H1 (cell line): Measurements from ENCODE around the gene MMP13. TPM values are rescaled to one million over a fixed set of nuclear protein-coding genes. Genes with fewer than 3 reads are reported as not detected.
"Not testable (repeated sequence)": the region's sequence is repeated elsewhere in the genome, so short reads cannot be mapped to it uniquely, and the experiment has no call there.

Experiments
- CTCF ChIA-PET: fragments of 300-600 bp; sonication (Branson Sonifier 250); formaldehyde crosslinking; loops from one replicate; lab custom pipeline; 2021; ENCODE audit not compliant: partially characterized antibody; lab: Charles Lee
- POLR2A ChIA-PET: fragments of 300-600 bp; sonication (Branson Sonifier 250); formaldehyde crosslinking; loops from one replicate; lab custom pipeline; 2021; ENCODE audit warnings: inconsistent platforms; ENCODE audit not compliant: partially characterized antibody; lab: Charles Lee
- DNase-seq, 2 experiments: peaks; one replicate each; pipeline versions ENCODE4 v3.0.0 to v3.0.0-alpha.2; 2010 to 2022; ENCODE audit warnings: low spot score in 2 of 2, low read depth in 1 of 2, mixed read lengths in 1 of 2
- FAIRE-seq: peaks from 2 replicates; lab custom pipeline; 2011; peaks lifted over from hg19 to GRCh38; lab: Jason Lieb, UNC
- H2AFZ ChIP-seq: 2 replicates; pipeline ENCODE4 v1.8.1; 2012; ENCODE audit warnings: low read length, inconsistent platforms
- H2AK5ac ChIP-seq: 2 replicates; pipeline ENCODE4 v1.6.1; 2013; ENCODE audit warnings: low read depth, low read length
- H2BK120ac ChIP-seq: replicated peaks from 2 replicates; pipeline ENCODE3; 2013; ENCODE audit warnings: low read depth, low read length, inconsistent platforms
- H2BK12ac ChIP-seq: 2 replicates; pipeline ENCODE4 v1.6.1; 2013; ENCODE audit warnings: low read depth, low read length
- H2BK15ac ChIP-seq: 2 replicates; pipeline ENCODE4 v1.6.1; 2013; ENCODE audit warnings: low read length
- H2BK20ac ChIP-seq: 2 replicates; pipeline ENCODE4 v1.6.1; 2013; ENCODE audit warnings: low read length
- H2BK5ac ChIP-seq: 2 replicates; pipeline ENCODE4 v1.6.1; 2013; ENCODE audit warnings: low read depth, low read length
- H3K14ac ChIP-seq: 2 replicates; pipeline ENCODE4 v1.6.1; 2013; ENCODE audit warnings: inconsistent platforms; ENCODE audit not compliant: insufficient read length
- H3K18ac ChIP-seq: 2 replicates; pipeline ENCODE4 v1.6.1; 2013; ENCODE audit warnings: low read length; ENCODE audit errors: extremely low read depth
- H3K23ac ChIP-seq: 2 replicates; pipeline ENCODE4 v1.6.1; 2013; ENCODE audit warnings: inconsistent platforms; ENCODE audit not compliant: insufficient read length
- H3K23me2 ChIP-seq: 2 replicates; pipeline ENCODE4 v1.6.1; 2013; ENCODE audit warnings: low read depth, low read length
- H3K27ac ChIP-seq: 2 replicates; pipeline ENCODE4 v1.6.1; 2011; ENCODE audit warnings: low read depth, low read length, inconsistent platforms
- H3K27me3 ChIP-seq, 4 experiments: replicated peaks in 1 of 4; 1 replicate in 1 of 4; 2 replicates in 3 of 4; pipeline versions ENCODE4 v1.6.1 to v1.8.1; 2011 to 2013; ENCODE audit warnings: low read length in 3 of 4, mild to moderate bottlenecking in 3 of 4, inconsistent platforms in 2 of 4, mixed read lengths in 2 of 4, moderate library complexity in 1 of 4; ENCODE audit not compliant: control insufficient read depth in 3 of 4, insufficient read depth in 3 of 4; ENCODE audit errors: extremely low read depth in 1 of 4
- H3K36me3 ChIP-seq, 4 experiments: 2 replicates each; pipeline versions ENCODE4 v1.6.1 to v1.8.1; 2011 to 2013; ENCODE audit warnings: mild to moderate bottlenecking in 4 of 4, low read length in 3 of 4, moderate library complexity in 2 of 4, control low read depth in 1 of 4, inconsistent platforms in 1 of 4; ENCODE audit not compliant: insufficient read depth in 4 of 4, control insufficient read depth in 2 of 4
- H3K4ac ChIP-seq: replicated peaks from 2 replicates; pipeline ENCODE3; 2013; ENCODE audit warnings: low read length, low read depth, mixed read lengths, inconsistent platforms; ENCODE audit not compliant: insufficient read length
- H3K4me1 ChIP-seq, 4 experiments: replicated peaks in 1 of 4; 1 replicate in 1 of 4; 2 replicates in 3 of 4; pipeline versions ENCODE4 v1.6.1 to v1.8.1; 2011 to 2013; ENCODE audit warnings: low read length in 3 of 4, inconsistent platforms in 2 of 4, mixed read lengths in 1 of 4; ENCODE audit not compliant: insufficient read depth in 4 of 4, control insufficient read depth in 3 of 4
- H3K4me2 ChIP-seq, 2 experiments: 2 replicates each; pipeline versions ENCODE4 v1.6.1 to v1.8.1; 2011 to 2013; ENCODE audit warnings: low read depth in 2 of 2, low read length in 2 of 2, control low read depth in 1 of 2, inconsistent platforms in 1 of 2, mild to moderate bottlenecking in 1 of 2; ENCODE audit not compliant: insufficient read depth in 1 of 2
- H3K4me3 ChIP-seq, 4 experiments: fragments of 200-600, 300-600 bp in 1 of 4; sonication (generic), shearing (Covaris generic), sonication (Bioruptor Twin) in 1 of 4; 2 replicates each; pipeline versions ENCODE4 v1.5.1 to v1.8.1; 2011 to 2016; ENCODE audit warnings: low read length in 4 of 4, low read depth in 3 of 4, control low read depth in 2 of 4, inconsistent platforms in 2 of 4, mild to moderate bottlenecking in 2 of 4, mixed read lengths in 1 of 4, moderate library complexity in 1 of 4; ENCODE audit not compliant: insufficient read depth in 2 of 4; ENCODE audit errors: extremely low read depth in 1 of 4
- H3K56ac ChIP-seq: replicated peaks from 2 replicates; pipeline ENCODE3; 2013; ENCODE audit warnings: low read depth, mild to moderate bottlenecking, mixed read lengths, low read length, inconsistent platforms; ENCODE audit not compliant: insufficient read length
- H3K79me1 ChIP-seq: 2 replicates; pipeline ENCODE4 v1.6.1; 2013; ENCODE audit warnings: low read depth, low read length, control low read depth
- H3K79me2 ChIP-seq, 2 experiments: 2 replicates each; pipeline versions ENCODE4 v1.6.1 to v1.8.1; 2012 to 2013; ENCODE audit warnings: low read length in 2 of 2, mild to moderate bottlenecking in 2 of 2, inconsistent platforms in 1 of 2; ENCODE audit not compliant: insufficient read depth in 2 of 2, control insufficient read depth in 1 of 2
- H3K9ac ChIP-seq, 4 experiments: replicated peaks in 1 of 4; 1 replicate in 1 of 4; 2 replicates in 3 of 4; pipeline versions ENCODE4 v1.6.1 to v1.8.1; 2011 to 2013; ENCODE audit warnings: low read depth in 3 of 4, low read length in 3 of 4, control low read depth in 2 of 4, mild to moderate bottlenecking in 2 of 4, moderate library complexity in 2 of 4, inconsistent platforms in 1 of 4; ENCODE audit errors: extremely low read depth in 1 of 4
- H3K9me3 ChIP-seq, 2 experiments: 2 replicates each; pipeline versions ENCODE4 v1.6.1 to v1.8.1; 2012 to 2013; ENCODE audit warnings: mild to moderate bottlenecking in 2 of 2, moderate library complexity in 2 of 2, control low read depth in 1 of 2, inconsistent platforms in 1 of 2, low read depth in 1 of 2, low read length in 1 of 2, mixed read lengths in 1 of 2; ENCODE audit not compliant: insufficient read depth in 2 of 2
- H4K20me1 ChIP-seq, 2 experiments: replicated peaks in 1 of 2; 2 replicates each; pipeline versions ENCODE3 to v1.8.1; 2011 to 2013; ENCODE audit warnings: inconsistent platforms in 2 of 2, low read length in 2 of 2, mild to moderate bottlenecking in 1 of 2; ENCODE audit not compliant: insufficient read depth in 2 of 2, control insufficient read depth in 1 of 2
- H4K5ac ChIP-seq: 2 replicates; pipeline ENCODE4 v1.6.1; 2013; ENCODE audit warnings: low read length, low read depth, mixed read lengths, inconsistent platforms; ENCODE audit not compliant: insufficient read length
- H4K8ac ChIP-seq: 2 replicates; pipeline ENCODE4 v1.8.0; 2013; ENCODE audit warnings: mild to moderate bottlenecking, moderate library complexity, low read length, inconsistent platforms; ENCODE audit not compliant: insufficient read depth; ENCODE audit errors: extremely low read depth
- H4K91ac ChIP-seq: replicated peaks from 2 replicates; pipeline ENCODE3; 2013; ENCODE audit warnings: low read length, mixed read lengths, inconsistent platforms; ENCODE audit not compliant: insufficient read length
- WGBS, 2 experiments: shearing (Covaris generic) in 1 of 2; methylation state at CpG; one replicate each; pipeline versions ENCODE4 v1.1.6 to v1.1.7; 2013 to 2015; ENCODE audit warnings: low lambda C conversion rate in 2 of 2, mixed read lengths in 2 of 2, inconsistent platforms in 1 of 2, low coverage in 1 of 2, missing lambda C conversion rate in 1 of 2; ENCODE audit not compliant: insufficient replicate concordance in 2 of 2, insufficient coverage in 1 of 2, insufficient read length in 1 of 2; ENCODE audit errors: extremely low coverage in 1 of 2, missing lambda C conversion rate in 1 of 2; 5-methylcytosine and 5-hydroxymethylcytosine counted together
- polyA plus RNA-seq, 7 experiments: library from polyadenylated mRNA; depleted of rRNA in 3 of 7; stranded (reverse) in 5 of 7; unstranded in 2 of 7; fragments of >200 nt in 5 of 7; fragments of 200-250 nt in 2 of 7; gene quantifications; 1 replicate in 5 of 7; 2 replicates in 1 of 7; 4 replicates in 1 of 7; pipeline versions ENCODE4 v1.2.1 to v1.2.3, GENCODE V29; 2011 to 2013; ENCODE audit warnings: missing spikeins in 2 of 7, mixed read lengths in 2 of 7
- total RNA-seq: library from RNA; stranded (reverse); fragmentation: NEBNext Ultra II Directional; extraction: Animal tissue kit (Norgen Biotek cat#: 25700); gene quantifications from 2 replicates; pipeline ENCODE4 v1.2.1, GENCODE V29; 2021

The MMP13 gene
- total and polyA plus RNA-seq, 2 of the 8 experiments (the other 6 are each of a cell fraction or from before 2014, with no cell fraction given): not detected

DNA sequence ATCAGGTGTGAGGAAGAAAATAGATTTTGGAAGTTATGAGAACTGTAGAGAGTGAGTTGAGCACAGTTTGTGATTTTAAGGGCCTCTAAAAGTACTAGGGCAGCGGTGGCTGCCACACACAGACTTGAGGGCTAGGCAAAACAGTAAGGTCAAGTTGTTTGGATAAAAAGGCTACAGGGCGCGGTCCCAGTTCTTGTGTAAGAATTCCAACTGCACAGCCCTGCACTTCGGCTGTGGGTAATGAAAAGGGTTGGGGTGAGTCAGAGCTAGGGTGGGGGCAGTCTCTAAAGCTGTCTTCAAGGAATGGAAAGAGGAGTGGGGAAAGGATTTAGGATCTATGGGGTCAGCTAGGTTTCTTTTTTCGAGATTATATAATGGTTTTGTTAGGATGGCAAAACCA, 49.7 kb downstream of the MMP13 start:
- H3K23me2 ChIP-seq, H4K91ac ChIP-seq: not testable (repeated sequence)
- 98% methylated on average over 5 of the region's 5 CpGs; no CpG with 5 or more reads in 1 of the 2 experiments for WGBS, 2 experiments

DNA sequence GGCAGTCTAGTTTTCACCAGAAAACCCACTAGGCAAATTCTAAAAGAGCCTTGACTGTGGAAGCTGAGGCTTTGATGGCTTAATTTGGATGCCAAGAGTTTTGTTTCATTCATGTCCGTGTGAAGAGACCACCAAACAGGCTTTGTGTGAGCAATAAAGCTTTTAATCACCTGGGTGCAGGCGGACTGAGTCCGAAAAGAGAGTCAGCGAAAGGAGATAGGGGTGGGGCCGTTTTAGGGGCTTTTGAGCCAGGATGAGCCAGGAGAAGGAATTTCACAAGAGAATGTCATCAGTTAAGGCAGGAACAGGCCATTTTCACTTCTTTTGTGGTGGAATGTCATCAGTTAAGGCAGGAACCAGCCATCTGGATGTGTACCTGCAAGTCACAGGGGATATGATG, 51.6 kb downstream of the MMP13 start:
- H3K27ac ChIP-seq, H3K23ac ChIP-seq, H3K18ac ChIP-seq, H3K4me1 ChIP-seq, CTCF ChIA-PET, H3K14ac ChIP-seq, H4K20me1 ChIP-seq, FAIRE-seq, H4K5ac ChIP-seq, H3K4me3 ChIP-seq, H3K79me2 ChIP-seq, H3K36me3 ChIP-seq, H2BK5ac ChIP-seq, H3K4me2 ChIP-seq, H2BK12ac ChIP-seq, H2BK15ac ChIP-seq, H4K91ac ChIP-seq, H3K56ac ChIP-seq, H3K79me1 ChIP-seq, H2AK5ac ChIP-seq, H4K8ac ChIP-seq, H3K23me2 ChIP-seq, H3K9ac ChIP-seq, H3K4ac ChIP-seq, H3K27me3 ChIP-seq, H3K9me3 ChIP-seq, H2BK20ac ChIP-seq, DNase-seq, H2BK120ac ChIP-seq: not testable (repeated sequence)
- WGBS, 2 experiments: 96% methylated on average over 5 of the region's 5 CpGs; no CpG with 5 or more reads in 1 of the 2 experiments
- H2AFZ ChIP-seq: 0 out of 2 replicates have a peak overlapping the region, but pooled peaks have one; percentile 33
- POLR2A ChIA-PET: interaction anchor here (1.0 kb wide), 1 partner anchor 8 kb away, joined by 3 read pairs; no protein-coding TSS in a partner anchor

More for the DNA sequence above, 49.7 kb downstream of the MMP13 start:
- H3K36me3 ChIP-seq, H2AFZ ChIP-seq, H2BK15ac ChIP-seq, H3K56ac ChIP-seq, CTCF ChIA-PET, H4K20me1 ChIP-seq, DNase-seq, H3K4me1 ChIP-seq, H2BK20ac ChIP-seq, H2BK120ac ChIP-seq, H2BK12ac ChIP-seq, H3K4me2 ChIP-seq, H4K8ac ChIP-seq, H3K18ac ChIP-seq, H2BK5ac ChIP-seq, H3K9ac ChIP-seq, H3K4me3 ChIP-seq, H3K23ac ChIP-seq, H2AK5ac ChIP-seq, FAIRE-seq, H3K27ac ChIP-seq, H3K79me2 ChIP-seq, H3K27me3 ChIP-seq, H4K5ac ChIP-seq, H3K14ac ChIP-seq, H3K79me1 ChIP-seq, POLR2A ChIA-PET, H3K9me3 ChIP-seq, H3K4ac ChIP-seq: not testable (repeated sequence)
